ENCODE data around the gene EIF4G2.

EIF4G2 gene

DNA sequence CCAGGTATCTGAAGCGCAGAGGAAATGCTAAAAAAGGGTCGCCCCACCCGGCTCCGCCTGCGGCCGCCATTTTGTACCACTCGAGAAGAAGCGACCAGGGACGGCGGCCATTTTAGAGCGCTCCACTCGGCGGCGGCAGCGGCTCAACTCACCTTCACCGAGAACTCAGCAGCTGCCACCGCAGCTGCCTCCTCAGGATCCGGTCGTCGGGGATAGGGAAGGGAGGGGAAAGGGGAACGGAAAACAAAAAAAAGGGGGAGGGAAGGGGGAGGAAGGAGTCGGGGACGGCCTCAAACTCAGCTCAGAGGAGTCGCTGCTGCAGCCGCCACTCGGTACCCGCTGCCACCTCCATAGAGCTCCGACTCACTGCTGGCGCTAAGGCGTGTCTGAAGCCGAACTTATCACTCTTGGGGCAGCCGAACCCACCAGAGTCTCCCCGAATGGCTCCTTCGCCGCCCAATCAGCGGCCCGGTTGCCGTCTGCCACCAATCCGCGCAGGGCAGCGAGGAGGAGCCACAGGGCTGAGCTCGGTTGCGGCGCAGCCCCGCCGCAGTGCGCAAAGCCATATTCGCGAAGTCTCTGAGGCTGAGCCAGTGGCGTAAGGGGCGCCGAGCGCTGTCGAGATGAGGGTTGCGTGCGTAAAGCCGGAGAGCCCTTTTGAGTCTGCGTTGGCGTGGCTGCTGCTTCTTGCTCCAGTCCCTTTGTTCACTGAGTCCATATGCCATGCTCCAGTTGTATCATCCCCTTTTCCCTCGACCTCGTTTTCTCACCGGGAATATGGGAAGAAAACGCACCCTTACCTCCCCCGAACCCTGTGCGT is at the start of gene EIF4G2:
EIF4G2 (minus strand) TSS at position 374 of the 820 bp plus-strand sequence.
- peak; percentile 97 for DNase-seq (ENCODE audit: extremely low spot score)
- POLR2A ChIA-PET = interaction anchor here (0.6 to 4.1 kb wide), 49 partner anchors 8 to 1010 kb away, joined by 3 to 63 read pairs (median 6); partner anchors contain the start of genes CTR9 and ZBED5
- CTCF ChIA-PET = interaction anchor here (0.5 to 0.7 kb wide), 4 partner anchors 16 to 885 kb away, joined by 3 read pairs; no protein-coding TSS in a partner anchor
- TF ChIP-seq NFRKB (IDR thresholded peaks at IDR 0.05) = peak; percentile 82
- TF ChIP-seq CTBP1 (IDR thresholded peaks at IDR 0.05; ENCODE audit: borderline replicate concordance) = no peak
- TF ChIP-seq, protein P1, sequence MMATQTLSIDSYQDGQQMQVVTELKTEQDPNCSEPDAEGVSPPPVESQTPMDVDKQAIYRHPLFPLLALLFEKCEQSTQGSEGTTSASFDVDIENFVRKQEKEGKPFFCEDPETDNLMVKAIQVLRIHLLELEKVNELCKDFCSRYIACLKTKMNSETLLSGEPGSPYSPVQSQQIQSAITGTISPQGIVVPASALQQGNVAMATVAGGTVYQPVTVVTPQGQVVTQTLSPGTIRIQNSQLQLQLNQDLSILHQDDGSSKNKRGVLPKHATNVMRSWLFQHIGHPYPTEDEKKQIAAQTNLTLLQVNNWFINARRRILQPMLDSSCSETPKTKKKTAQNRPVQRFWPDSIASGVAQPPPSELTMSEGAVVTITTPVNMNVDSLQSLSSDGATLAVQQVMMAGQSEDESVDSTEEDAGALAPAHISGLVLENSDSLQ (IDR thresholded peaks at IDR 0.05) = peak; percentile 93
- TF ChIP-seq ELF4 (IDR thresholded peaks at IDR 0.05) = peak; percentile 91

DNA sequence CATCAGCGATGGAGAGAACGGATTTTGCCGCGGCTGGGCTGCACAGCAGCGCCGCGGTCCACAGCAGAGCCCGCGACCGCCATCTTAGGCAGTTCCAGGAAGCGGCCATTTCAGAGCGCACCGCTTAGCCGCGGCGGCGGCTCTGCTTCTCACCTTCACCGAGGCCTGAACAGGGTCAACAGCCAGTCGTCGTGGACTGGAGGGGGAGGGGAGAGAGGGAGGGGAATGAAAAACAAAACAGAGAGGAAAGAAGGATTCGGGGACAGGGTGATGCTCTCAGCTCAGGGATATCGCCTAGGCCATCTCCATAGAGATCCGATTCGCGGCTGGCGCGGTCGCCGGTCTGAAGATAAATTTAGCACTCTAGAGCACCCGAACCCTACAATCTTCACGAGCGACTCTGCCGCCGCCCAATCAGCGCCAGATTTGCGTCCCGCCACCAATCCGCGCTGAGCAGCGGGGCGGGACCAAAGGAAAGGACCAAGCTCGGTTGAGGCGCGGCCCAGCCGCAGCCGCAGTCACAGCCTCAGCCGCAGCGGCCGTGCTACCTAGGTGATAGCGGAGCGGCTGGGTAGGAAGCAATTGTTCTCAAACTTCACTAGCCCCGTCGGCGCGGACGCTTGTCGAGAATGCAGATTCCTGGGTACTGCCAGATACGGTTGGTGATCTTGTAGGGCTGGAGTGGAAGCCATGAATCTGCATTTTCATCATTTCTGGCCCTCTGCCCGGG is 49.1 kb upstream of the EIF4G2 start, which contains the start of gene ZBED5:
ZBED5 (minus strand) TSS at position 345 of the 730 bp plus-strand sequence. CDS start 3,108 bp downstream, outside the sequence.
- no peak for TF ChIP-seq FOXM1 (IDR thresholded peaks at IDR 0.05; ENCODE audit: borderline replicate concordance)
- TF ChIP-seq LEF1 (IDR thresholded peaks at IDR 0.05; ENCODE audit: borderline replicate concordance) = no peak
- no peak for TF ChIP-seq HDGF (IDR thresholded peaks at IDR 0.05; ENCODE audit: borderline replicate concordance)
- peak; percentile 36; the same call in 1 of the 2 replicates for TF ChIP-seq ELF4 (IDR thresholded peaks at IDR 0.05)
- peak; percentile 72 for TF ChIP-seq NFRKB (IDR thresholded peaks at IDR 0.05)
- no peak for TF ChIP-seq FOXK2 (IDR thresholded peaks at IDR 0.05)
- TF ChIP-seq, protein P1 (IDR thresholded peaks at IDR 0.05) = peak; percentile 99
- peak; percentile 66; the same call in 1 of the 2 replicates for TF ChIP-seq CTBP1 (IDR thresholded peaks at IDR 0.05; ENCODE audit: borderline replicate concordance)
- peak; percentile 67 for TF ChIP-seq L3MBTL2 (conservative IDR thresholded peaks at IDR 0.05)
- no peak for TF ChIP-seq FOXA1 (IDR thresholded peaks at IDR 0.05)
- TF ChIP-seq SP1 (IDR thresholded peaks at IDR 0.05) = no peak
- TF ChIP-seq BHLHE40 (IDR thresholded peaks at IDR 0.05; ENCODE audit: borderline replicate concordance) = no peak
- TF ChIP-seq ZNF384 (IDR thresholded peaks at IDR 0.05) = no peak
- no peak for TF ChIP-seq ARNT (IDR thresholded peaks at IDR 0.05)
- TF ChIP-seq TARDBP (IDR thresholded peaks at IDR 0.05) = no peak
- TF ChIP-seq SUZ12 (IDR thresholded peaks at IDR 0.05) = no peak
- ChIA-PET POLR2A (interaction anchor here (0.6 to 2.8 kb wide), 16 partner anchors 9 to 77 kb away, joined by 3 to 35 read pairs (median 3); partner anchors contain the start of gene EIF4G2), CTCF (interaction anchor here (1.2 kb wide), 1 partner anchor 65 kb away, joined by 3 read pairs; no protein-coding TSS in a partner anchor)
- DNase-seq (ENCODE audit: extremely low spot score) = peak; percentile 92

DNA sequence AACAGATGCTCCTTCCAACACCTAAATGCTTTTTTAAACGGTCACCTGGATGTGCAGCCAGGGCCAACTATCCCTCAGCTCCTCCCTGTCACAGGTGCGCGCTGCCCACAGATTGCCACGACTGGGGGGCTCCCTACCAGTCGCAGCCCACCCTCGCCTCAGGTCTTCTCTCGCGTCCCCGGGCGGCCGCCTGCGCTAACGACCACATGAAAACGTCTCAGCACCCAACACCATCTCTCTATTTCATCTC is 48.7 kb upstream of the EIF4G2 start:
- TF ChIP-seq FOXA1 (IDR thresholded peaks at IDR 0.05) (no peak), ELF4 (IDR thresholded peaks at IDR 0.05) (no peak), CTBP1 (IDR thresholded peaks at IDR 0.05; ENCODE audit: borderline replicate concordance) (no peak), FOXK2 (IDR thresholded peaks at IDR 0.05) (no peak), HDGF (IDR thresholded peaks at IDR 0.05; ENCODE audit: borderline replicate concordance) (no peak), ZNF384 (IDR thresholded peaks at IDR 0.05) (no peak), NFRKB (IDR thresholded peaks at IDR 0.05) (no peak), ARNT (IDR thresholded peaks at IDR 0.05) (no peak), L3MBTL2 (conservative IDR thresholded peaks at IDR 0.05) (no peak), FOXM1 (IDR thresholded peaks at IDR 0.05; ENCODE audit: borderline replicate concordance) (no peak), TARDBP (IDR thresholded peaks at IDR 0.05) (no peak), LEF1 (IDR thresholded peaks at IDR 0.05; ENCODE audit: borderline replicate concordance) (no peak), SP1 (IDR thresholded peaks at IDR 0.05) (no peak), BHLHE40 (IDR thresholded peaks at IDR 0.05; ENCODE audit: borderline replicate concordance) (no peak), SUZ12 (IDR thresholded peaks at IDR 0.05) (no peak)
- TF ChIP-seq, protein P1 (IDR thresholded peaks at IDR 0.05) = no peak
- ChIA-PET POLR2A (interaction anchor here (0.6 to 2.8 kb wide), 13 partner anchors 8 to 74 kb away, joined by 3 to 35 read pairs (median 4); partner anchors contain the start of gene EIF4G2), CTCF (no interaction called here)
- DNase-seq (ENCODE audit: extremely low spot score) = no peak

DNA sequence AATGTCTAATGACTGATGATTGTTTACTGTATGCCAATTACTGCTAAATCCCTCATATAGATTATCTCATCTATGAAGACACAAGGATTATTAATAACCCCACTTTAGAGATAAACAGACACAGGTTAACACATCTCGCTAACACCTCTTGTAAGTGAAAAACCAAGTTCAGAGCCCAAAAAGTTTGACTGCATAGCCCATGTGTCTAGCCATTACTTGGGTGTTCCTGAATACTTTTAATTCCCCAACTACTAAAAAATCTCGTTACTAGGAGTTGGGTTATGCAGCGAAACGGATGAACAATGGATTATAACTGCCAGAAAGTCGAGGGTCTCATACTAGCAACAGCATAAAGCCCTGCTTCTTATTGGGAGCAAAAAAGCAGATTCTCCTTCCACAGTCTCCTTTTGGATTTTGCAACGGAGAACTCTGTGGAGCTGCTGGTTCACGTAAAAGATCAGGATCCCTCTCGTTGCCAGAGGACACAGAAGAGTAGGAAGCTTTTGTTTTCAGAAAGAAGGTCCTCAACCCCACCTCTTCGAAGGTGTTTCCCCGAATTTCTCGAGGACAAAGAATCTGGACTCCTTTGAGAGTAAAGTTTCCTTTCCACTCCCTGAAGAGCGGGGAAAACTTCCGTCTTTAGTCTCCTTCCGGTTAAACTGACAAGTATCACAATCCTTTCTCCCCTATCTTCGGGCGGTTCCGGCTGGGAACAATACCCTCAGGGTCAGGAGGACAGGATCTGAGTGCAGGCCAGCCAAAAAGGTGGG is 48.1 kb upstream of the EIF4G2 start:
- no peak for TF ChIP-seq SP1 (IDR thresholded peaks at IDR 0.05)
- no peak for TF ChIP-seq BHLHE40 (IDR thresholded peaks at IDR 0.05; ENCODE audit: borderline replicate concordance)
- TF ChIP-seq NFRKB (IDR thresholded peaks at IDR 0.05) = no peak
- TF ChIP-seq FOXA1 (IDR thresholded peaks at IDR 0.05) = no peak
- TF ChIP-seq, protein P1 (IDR thresholded peaks at IDR 0.05) = no peak
- TF ChIP-seq HDGF (IDR thresholded peaks at IDR 0.05; ENCODE audit: borderline replicate concordance) = no peak
- TF ChIP-seq L3MBTL2 (conservative IDR thresholded peaks at IDR 0.05) = no peak
- TF ChIP-seq CTBP1 (IDR thresholded peaks at IDR 0.05; ENCODE audit: borderline replicate concordance) = no peak
- no peak for TF ChIP-seq SUZ12 (IDR thresholded peaks at IDR 0.05)
- TF ChIP-seq FOXM1 (IDR thresholded peaks at IDR 0.05; ENCODE audit: borderline replicate concordance) = no peak
- no peak for TF ChIP-seq ARNT (IDR thresholded peaks at IDR 0.05)
- no peak for TF ChIP-seq LEF1 (IDR thresholded peaks at IDR 0.05; ENCODE audit: borderline replicate concordance)
- TF ChIP-seq TARDBP (IDR thresholded peaks at IDR 0.05) = no peak
- TF ChIP-seq ELF4 (IDR thresholded peaks at IDR 0.05) = no peak
- TF ChIP-seq ZNF384 (IDR thresholded peaks at IDR 0.05) = no peak
- TF ChIP-seq FOXK2 (IDR thresholded peaks at IDR 0.05) = no peak
- ChIA-PET CTCF (no interaction called here), POLR2A (interaction anchor here (0.7 to 2.8 kb wide), 6 partner anchors 10 to 106 kb away, joined by 3 to 35 read pairs (median 10); partner anchors contain the start of genes CTR9 and EIF4G2)
- peak; percentile 28 for DNase-seq (ENCODE audit: extremely low spot score)

Measured in HEK293T (cell line).